KBM-7 (cell line): ENCODE data around the gene DHODH.
"Not testable (repeated sequence)": the region's sequence is repeated elsewhere in the genome, so short reads cannot be mapped to it uniquely, and the experiment has no call there.

ENCODE experiments used
- DNase-seq: peaks from one replicate; pipeline ENCODE4 v3.0.0-alpha.2; 2015
- in situ Hi-C: fragments of 300-500 bp; cut with MboI; formaldehyde crosslinking; loops from 2 replicates; pipeline ENCODE4 v1.14.3; 2020; ENCODE audit warnings: low sequenced_read_pairs, low pct_unique_long_range_greater_than_20kb, mixed read lengths

DHODH gene

DNA sequence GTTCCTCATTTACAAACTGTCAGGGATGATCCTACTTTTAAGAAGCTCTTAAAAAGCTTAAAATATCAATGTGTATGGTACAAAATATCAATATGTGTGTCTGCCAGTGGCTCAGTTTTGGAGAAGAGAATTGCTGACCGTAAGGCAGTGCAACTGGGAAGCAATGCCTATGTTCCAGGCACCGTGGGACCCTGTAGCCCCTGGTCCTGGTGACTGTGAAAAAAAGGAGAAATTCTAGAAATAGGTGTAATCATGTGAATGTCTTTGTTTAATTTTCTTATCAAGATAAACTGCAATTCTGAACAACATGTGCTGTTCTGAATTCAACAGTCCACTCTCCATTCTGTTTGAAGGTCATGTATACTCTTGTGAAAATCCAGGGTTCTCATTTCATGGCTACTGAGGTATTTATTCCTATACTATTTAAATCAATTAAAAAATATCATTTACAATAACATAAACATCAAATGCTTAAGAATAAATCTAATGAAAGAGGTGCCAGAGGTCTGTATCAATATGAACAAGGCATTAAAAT is 36.3 kb downstream of the DHODH start:
- no peak for DNase-seq
- in situ Hi-C loops: no loop called here

DNA sequence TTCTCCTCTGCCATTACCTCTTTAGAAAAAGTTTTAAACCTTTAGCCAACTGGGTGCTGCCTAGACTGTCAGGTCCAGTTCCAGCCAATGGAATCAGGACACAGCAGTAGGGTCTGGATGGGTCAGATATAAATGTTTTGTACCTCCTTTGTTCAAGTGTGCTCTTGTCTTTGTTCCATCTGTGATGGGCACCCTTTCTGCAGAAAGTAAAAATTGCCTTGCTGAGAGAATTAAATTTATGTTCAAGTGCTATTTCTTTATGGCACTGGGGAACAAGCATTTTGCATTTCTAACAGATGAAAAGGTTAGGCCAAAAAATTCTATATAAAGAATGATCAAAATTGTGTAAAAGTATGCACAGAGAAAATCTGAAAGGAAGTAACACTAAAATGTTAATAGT is 40.6 kb downstream of the DHODH start:
- DNase-seq: peak; percentile 50
- in situ Hi-C loops: no loop called here

DNA sequence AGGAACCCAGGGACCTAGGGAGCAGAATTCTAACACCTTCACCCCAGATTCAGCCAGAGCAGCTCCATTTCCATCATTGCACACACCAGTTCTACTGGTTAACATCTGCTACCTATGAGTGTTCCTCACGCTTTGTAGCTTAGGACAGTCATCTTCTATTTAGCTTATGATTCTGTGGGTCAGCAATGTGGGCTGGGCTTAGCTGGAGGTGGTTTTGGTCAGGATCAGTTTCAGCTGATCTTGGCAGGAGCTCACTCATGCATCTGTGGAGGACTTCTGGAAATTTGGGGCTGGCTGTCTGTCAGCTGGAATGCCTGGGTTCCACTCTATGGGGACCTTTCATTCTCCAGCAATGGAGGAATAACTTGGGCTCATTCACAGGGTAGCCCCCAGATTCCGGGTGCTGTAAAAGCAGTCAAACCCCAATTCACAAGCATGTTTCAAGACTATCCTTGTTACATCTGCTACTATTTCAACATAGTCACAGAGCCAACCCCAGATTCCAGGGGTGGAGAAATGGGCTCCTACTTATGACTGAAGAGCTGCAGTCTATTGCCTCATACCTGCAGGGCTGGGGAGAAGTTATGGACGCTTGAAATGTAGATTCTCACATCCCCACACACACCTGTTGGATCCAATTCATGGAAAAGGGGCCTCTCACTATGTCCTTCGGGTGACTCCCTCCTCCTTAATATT is 42.4 kb downstream of the DHODH start:
- no peak for DNase-seq
- in situ Hi-C loops: no loop called here

DNA sequence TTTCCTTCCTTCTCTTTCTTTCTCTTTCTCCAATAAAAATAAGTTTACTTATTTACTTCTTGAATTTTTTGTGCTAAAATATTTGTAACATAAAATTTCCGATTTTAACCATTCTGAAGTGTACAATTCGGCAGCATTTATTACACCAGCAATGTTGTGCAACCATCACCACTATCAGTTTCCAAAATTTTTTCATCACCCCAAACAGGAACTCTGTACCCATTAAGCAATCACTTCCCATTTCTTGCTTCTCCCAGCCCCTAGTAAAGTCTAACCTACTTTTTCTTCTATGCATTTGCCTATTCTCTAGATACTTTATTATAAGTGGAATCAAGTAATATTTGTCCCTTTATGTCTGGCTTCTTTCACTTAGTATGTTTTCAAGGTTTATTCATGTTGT is 43.3 kb downstream of the DHODH start:
- peak; percentile 55 for DNase-seq
- in situ Hi-C loops: no loop called here

DNA sequence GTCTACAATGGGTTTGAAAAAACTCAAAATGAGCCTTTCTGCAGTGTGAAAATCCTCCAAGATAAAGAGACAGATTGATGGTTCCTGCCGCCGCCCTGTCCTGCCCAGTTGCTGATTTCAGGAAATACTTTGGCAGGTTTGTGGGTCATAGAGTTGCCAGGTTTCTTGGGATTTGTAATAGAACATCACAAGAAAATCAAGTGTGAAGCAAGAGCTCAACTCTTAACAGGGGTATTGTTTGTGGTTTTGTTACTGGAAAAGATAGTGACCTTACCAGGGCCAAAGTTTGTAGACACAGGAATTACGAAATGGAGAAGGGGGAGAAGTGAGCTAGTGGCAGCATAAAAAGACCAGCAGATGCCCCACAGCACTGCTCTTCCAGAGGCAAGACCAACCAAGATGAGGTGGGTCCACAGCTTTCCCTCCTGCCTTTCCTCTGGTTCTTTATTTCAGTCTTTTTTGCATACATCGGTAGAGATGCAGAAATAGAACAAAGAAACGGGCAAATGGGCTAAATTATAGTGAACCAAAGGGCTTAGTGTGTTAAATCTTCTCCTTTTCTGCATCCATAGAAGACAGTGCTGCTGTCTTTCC is 45.8 kb downstream of the DHODH start, which contains the start of gene HP:
Gene HP (plus strand): TSS at position 252 of the 594 bp plus-strand sequence. CDS start 148 bp downstream, at position 400.
- peak; percentile 33 for DNase-seq
- in situ Hi-C loops: not testable (repeated sequence)

DNA sequence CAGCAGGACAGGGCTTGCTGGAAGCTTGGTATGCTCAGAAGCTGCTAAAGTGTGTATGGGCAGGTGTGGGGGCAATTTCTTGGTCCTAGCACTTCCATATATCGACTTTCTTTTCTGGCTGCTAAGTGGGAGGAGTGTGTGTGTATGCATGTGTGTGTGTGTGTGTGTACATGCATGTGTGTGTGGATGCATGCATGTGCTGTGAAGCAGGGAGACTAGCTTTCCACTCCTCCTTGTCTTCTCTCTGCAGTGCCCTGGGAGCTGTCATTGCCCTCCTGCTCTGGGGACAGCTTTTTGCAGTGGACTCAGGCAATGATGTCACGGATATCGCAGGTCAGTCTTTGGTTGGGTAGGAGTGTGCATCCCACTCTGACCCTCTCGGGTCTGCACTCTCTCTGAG is 47.4 kb downstream of the DHODH start:
- in situ Hi-C loops: no loop called here
- no peak for DNase-seq

DNA sequence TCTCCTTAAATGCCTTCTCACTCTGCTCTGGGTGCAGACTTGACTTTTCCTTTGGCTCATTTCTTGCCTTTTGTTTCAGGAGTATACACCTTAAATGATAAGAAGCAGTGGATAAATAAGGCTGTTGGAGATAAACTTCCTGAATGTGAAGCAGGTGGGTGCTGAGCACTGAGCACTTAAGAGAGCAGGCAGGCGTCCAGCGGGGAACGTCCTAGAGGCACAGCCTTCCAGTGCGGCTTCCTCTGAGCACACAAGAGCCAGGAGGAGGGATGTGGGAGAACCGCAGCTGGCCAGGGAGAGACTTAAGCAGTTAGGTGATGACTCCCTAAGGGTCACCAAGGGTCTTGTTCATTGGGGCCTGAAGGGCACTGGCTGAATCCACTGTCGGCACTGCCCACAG is 48.8 kb downstream of the DHODH start:
- in situ Hi-C loops: not testable (repeated sequence)

DNA sequence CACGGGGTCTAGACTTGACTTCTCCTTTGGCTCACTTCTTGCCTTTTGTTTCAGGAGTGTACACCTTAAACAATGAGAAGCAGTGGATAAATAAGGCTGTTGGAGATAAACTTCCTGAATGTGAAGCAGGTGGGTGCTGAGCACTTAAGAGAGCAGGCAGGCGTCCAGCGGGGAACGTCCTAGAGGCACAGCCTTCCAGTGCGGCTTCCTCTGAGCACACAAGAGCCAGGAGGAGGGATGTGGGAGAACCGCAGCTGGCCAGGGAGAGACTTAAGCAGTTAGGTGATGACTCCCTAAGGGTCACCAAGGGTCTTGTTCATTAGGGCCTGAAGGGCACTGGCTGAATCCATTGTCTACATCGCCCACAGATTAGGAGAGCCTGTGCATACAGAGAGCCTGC is 50.5 kb downstream of the DHODH start:
- DNase-seq, in situ Hi-C loops: not testable (repeated sequence)

More for the DNA sequence above, 48.8 kb downstream of the DHODH start:
- not testable (repeated sequence) for DNase-seq

DNA sequence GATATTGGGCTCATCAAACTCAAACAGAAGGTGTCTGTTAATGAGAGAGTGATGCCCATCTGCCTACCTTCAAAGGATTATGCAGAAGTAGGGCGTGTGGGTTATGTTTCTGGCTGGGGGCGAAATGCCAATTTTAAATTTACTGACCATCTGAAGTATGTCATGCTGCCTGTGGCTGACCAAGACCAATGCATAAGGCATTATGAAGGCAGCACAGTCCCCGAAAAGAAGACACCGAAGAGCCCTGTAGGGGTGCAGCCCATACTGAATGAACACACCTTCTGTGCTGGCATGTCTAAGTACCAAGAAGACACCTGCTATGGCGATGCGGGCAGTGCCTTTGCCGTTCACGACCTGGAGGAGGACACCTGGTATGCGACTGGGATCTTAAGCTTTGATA is 51.9 kb downstream of the DHODH start:
- DNase-seq: no peak
- in situ Hi-C loops: no loop called here

DNA sequence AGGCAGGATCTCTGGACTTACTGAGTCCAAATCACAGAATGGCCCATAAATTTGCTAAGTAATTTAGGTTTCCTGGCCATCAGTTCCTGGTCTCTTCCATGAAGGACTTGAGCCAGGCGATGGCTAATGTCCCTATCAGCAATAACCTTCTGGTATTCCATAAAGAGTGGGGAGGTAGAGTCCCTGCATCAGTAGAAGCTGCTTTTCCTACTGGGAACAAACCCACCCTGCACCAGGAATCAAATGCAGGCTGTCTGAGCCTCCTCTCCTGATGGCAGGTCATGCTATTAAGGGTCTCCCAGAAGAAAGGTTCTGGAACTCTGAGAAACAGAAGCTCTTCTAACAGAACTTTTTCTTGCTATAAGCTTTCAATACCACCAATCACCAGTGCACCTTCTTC is 53.0 kb downstream of the DHODH start:
- DNase-seq: no peak
- in situ Hi-C loops: no loop called here

DNA sequence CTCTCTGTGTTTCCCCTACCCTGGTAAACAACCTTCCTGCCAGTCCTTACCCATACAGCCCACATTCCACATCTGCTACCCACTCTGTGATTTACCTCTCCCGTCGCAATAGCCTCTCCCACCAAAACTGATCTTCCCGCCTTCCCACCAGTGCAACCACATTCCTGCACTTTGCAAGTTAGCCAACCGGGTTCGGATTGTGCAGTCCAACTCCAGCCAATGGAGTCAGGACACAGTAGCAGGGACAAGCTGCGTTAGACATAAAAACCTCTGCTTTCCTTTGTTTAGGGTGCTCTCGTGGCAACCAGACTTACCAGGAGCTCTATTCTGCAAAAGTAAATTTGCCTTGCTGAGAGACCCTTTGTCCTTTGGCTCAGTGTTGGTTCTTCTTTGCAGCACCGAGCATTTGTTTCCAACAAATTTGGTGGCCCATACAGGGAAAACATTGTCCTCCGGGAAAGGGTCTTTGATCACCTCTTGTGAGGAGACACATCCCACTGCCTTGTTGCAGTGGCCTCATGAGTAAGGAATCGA is 55.9 kb downstream of the DHODH start:
- in situ Hi-C loops: no loop called here
- DNase-seq: no peak

DNA sequence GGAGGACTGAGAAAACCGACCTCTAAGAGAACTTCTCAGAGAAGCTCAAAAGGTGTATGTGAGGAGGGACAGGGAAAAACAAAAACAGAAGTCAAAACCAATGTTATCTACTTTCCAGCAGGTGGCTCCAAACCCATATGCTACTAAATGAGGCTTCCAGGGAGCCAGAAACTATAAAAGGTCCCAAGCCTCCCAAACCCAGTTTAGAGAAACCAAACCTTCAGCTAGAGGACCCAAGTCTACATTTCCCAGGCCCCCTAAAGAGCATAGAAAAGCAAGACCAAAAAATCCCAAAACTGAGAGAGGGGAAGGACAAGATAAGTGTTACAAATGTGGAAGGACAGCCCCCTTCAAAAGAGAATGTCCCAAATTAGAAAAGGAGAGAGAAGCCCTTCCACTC is 58.2 kb downstream of the DHODH start:
- DNase-seq: peak; percentile 44
- in situ Hi-C loops: no loop called here

DNA sequence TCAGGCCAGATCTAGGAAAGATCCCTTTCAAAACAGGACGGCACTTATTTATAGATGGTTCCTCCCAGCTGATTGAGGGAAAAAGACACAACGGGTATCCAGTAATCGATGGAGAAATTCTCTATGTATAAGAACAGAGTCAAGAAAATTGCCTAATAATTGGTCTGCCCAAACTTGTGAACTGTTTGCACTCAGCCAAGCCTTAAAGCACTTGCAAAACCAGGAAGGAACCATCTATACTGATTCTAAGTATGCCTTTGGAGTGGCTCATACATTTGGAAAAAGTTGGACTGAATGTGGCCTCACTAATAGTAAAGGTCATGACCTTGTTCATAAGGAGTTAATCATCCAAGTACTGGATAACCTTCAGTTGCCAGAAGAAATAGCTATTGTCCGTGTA is 60.4 kb downstream of the DHODH start:
- DNase-seq: no peak
- in situ Hi-C loops: no loop called here

DNA sequence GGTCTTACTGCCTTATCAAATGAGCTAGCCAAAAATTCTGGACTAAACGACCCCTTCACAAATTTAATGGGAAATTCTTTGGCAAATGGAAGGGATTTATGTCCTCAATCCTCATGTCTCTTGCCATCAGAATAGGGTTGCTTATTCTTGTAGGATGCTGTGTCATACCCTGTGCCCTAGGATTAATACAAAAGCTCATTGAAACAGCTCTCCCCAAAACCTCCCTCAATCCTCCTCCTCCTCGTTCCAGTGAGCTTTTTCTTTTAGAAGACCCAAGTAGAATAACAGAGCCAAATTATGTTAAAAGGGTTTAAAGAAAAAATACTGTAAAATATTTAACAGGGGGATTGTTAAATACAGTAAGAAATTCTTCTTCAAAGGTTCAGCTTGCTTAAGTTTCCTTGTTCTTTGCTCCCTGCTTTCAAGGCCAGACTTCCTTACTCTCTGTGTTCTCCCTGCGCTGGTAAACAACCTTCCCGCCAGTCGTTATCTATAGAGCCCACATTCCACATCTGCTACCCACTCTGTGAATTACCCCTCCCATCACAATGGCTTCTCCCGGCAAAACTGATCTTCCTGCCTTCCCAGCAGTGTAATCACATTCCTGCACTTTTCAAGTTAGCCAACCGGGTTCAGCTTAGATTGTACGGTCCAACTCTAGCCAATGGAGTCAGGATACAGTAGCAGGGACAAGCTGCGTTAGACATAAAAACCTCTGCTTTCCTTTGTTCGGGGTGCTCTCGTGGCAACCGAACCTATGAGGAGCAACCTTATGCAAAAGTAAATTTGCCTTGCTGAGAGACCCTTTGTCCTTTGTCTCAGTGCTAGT is 64.2 kb downstream of the DHODH start:
- in situ Hi-C loops: no loop called here

DNA sequence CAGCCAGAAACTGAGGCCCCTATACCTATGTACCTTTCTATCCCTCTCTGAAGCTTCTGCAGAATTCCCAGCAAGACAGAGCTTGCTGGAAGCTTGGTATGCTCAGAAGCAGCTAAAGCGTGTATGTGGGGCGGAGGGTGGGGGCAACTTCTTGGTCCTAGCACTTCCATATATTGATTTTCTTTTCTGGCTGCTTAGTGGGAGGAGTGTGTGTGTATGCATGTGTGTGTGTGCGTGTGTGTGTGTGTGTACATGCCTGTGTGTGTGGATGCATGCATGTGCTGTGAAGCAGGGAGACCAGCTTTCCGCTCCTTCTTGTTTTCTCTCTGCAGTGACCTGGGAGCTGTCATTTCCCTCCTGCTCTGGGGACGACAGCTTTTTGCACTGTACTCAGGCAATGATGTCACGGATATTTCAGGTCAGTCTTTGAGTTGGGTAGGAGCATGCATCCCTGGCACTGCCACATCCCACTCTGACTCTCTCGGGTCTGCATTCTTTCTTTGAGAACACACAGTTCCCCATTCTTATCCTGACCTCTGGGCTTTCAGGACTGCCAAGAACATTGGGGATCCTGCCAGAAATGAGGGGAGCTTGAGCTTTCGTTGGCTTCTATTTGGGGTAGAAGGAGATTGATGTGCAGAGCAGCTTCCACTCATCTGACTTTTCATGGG is 65.2 kb downstream of the DHODH start:
- DNase-seq: no peak
- in situ Hi-C loops: no loop called here

More for the DNA sequence above, 64.2 kb downstream of the DHODH start:
- no peak for DNase-seq

DNA sequence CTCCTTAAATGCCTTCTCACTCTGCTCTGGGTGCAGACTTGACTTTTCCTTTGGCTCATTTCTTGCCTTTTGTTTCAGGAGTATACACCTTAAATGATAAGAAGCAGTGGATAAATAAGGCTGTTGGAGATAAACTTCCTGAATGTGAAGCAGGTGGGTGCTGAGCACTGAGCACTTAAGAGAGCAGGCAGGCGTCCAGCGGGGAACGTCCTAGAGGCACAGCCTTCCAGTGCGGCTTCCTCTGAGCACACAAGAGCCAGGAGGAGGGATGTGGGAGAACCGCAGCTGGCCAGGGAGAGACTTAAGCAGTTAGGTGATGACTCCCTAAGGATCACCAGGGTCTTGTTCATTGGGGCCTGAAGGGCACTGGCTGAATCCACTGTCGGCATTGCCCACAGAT is 66.5 kb downstream of the DHODH start:
- in situ Hi-C loops, DNase-seq: not testable (repeated sequence)
